Keratinocyte (primary cell): ENCODE data around the gene SLC39A1. TPM values are rescaled to one million over a fixed set of nuclear protein-coding genes. Genes with fewer than 3 reads are reported as not detected.

ENCODE experiments used
- DNase-seq: peaks from one replicate; pipeline ENCODE4 v3.0.0-alpha.2; 2011; ENCODE audit warnings: low read depth, missing footprints, low spot score
- FAIRE-seq: peaks from 2 replicates; lab custom pipeline; 2011; peaks lifted over from hg19 to GRCh38; lab: Jason Lieb, UNC
- H2AFZ ChIP-seq: 2 replicates; pipeline ENCODE4 v1.6.0; 2012; ENCODE audit warnings: low read length, control low read depth, inconsistent platforms; ENCODE audit not compliant: control insufficient read depth
- H3K27ac ChIP-seq: 2 replicates; pipeline ENCODE4 v1.5.1; 2011; ENCODE audit warnings: low read length; ENCODE audit not compliant: control insufficient read depth, insufficient read depth
- H3K27me3 ChIP-seq: 3 replicates; pipeline ENCODE4 v1.6.0; 2011; ENCODE audit warnings: low read length; ENCODE audit not compliant: control insufficient read depth, insufficient read depth; ENCODE audit errors: extremely low read depth
- H3K36me3 ChIP-seq, 2 experiments: 2 replicates in 1 of 2; 3 replicates in 1 of 2; pipeline ENCODE4 v1.5.1; 2011; ENCODE audit warnings: low read length in 2 of 2, mild to moderate bottlenecking in 1 of 2; ENCODE audit not compliant: control insufficient read depth in 2 of 2, insufficient read depth in 2 of 2; ENCODE audit errors: extremely low read depth in 1 of 2
- H3K4me1 ChIP-seq: 3 replicates; pipeline ENCODE4 v1.5.1; 2011; ENCODE audit warnings: low read length; ENCODE audit not compliant: control insufficient read depth, insufficient read depth; ENCODE audit errors: extremely low read depth
- H3K4me2 ChIP-seq: 3 replicates; pipeline ENCODE4 v1.6.0; 2011; ENCODE audit warnings: low read depth, low read length; ENCODE audit not compliant: control insufficient read depth, insufficient read depth; ENCODE audit errors: extremely low read depth
- H3K4me3 ChIP-seq, 3 experiments: fragments of 200-600 bp in 1 of 3; sonication (generic) in 1 of 3; 2 replicates in 2 of 3; 3 replicates in 1 of 3; pipeline ENCODE4 v1.5.1; 2011 to 2016; ENCODE audit warnings: low read length in 3 of 3, mild to moderate bottlenecking in 3 of 3, control low read depth in 2 of 3, inconsistent platforms in 1 of 3, low read depth in 1 of 3, mixed read lengths in 1 of 3, mixed run types in 1 of 3, moderate library complexity in 1 of 3; ENCODE audit not compliant: control insufficient read depth in 2 of 3, insufficient read depth in 2 of 3; ENCODE audit errors: extremely low read depth in 1 of 3
- H3K79me2 ChIP-seq: 2 replicates; pipeline ENCODE4 v1.6.0; 2012; ENCODE audit warnings: low read length; ENCODE audit not compliant: control insufficient read depth, insufficient read depth
- H3K9ac ChIP-seq: 3 replicates; pipeline ENCODE4 v1.6.0; 2011; ENCODE audit warnings: low read length; ENCODE audit not compliant: control insufficient read depth, insufficient read depth; ENCODE audit errors: extremely low read depth
- H3K9me1 ChIP-seq: 3 replicates; pipeline ENCODE4 v1.6.0; 2011; ENCODE audit warnings: low read length; ENCODE audit not compliant: control insufficient read depth, insufficient read depth; ENCODE audit errors: extremely low read depth
- H3K9me3 ChIP-seq: 2 replicates; pipeline ENCODE4 v1.5.1; 2012; ENCODE audit warnings: low read depth, low read length; ENCODE audit not compliant: control insufficient read depth
- H4K20me1 ChIP-seq: 3 replicates; pipeline ENCODE4 v1.6.0; 2011; ENCODE audit warnings: low read length; ENCODE audit not compliant: control insufficient read depth, insufficient read depth; ENCODE audit errors: extremely low read depth
- EZH2 ChIP-seq: IDR thresholded peaks from one replicate; pipeline ENCODE4 v1.6.1; 2012; ENCODE audit warnings: inconsistent platforms, mild to moderate bottlenecking, low read length, moderate library complexity
- dilution Hi-C: fragments of 300-500 bp; cut with MboI; formaldehyde crosslinking; loops from one replicate; pipeline ENCODE4 v1.7.0; 2020; ENCODE audit warnings: low sequenced_read_pairs; ENCODE audit not compliant: extremely low pct_ligation_motif_present
- polyA plus RNA-seq, 5 experiments: library from polyadenylated mRNA; depleted of rRNA in 3 of 5; stranded (reverse) in 3 of 5; stranded (forward) in 1 of 5; unstranded in 1 of 5; fragments of >200 nt; gene quantifications; 1 replicate in 1 of 5; 2 replicates in 3 of 5; 3 replicates in 1 of 5; pipeline versions ENCODE4 v1.2.1 to v1.2.3, GENCODE V29; 2011 to 2012; ENCODE audit warnings: missing spikeins in 2 of 5, low read depth in 1 of 5, low replicate concordance in 1 of 5
- TF ChIP-seq, protein P1 (sequence below), 3 experiments: IDR thresholded peaks in 1 of 3; conservative IDR thresholded peaks in 1 of 3; optimal IDR thresholded peaks in 1 of 3; 2 replicates in 2 of 3; 3 replicates in 1 of 3; pipeline versions ENCODE3 to v1.5.1; 2011; ENCODE audit warnings: low read length in 3 of 3, mild to moderate bottlenecking in 3 of 3, moderate library complexity in 2 of 3, control low read depth in 1 of 3, inconsistent platforms in 1 of 3; ENCODE audit not compliant: insufficient read depth in 2 of 3; ENCODE audit errors: extremely low read depth in 1 of 3

The SLC39A1 gene
- polyA plus RNA-seq, 1 donor (not counting 4 experiments of a cell fraction or from before 2014, with no cell fraction given) = 68.4 TPM

DNA sequence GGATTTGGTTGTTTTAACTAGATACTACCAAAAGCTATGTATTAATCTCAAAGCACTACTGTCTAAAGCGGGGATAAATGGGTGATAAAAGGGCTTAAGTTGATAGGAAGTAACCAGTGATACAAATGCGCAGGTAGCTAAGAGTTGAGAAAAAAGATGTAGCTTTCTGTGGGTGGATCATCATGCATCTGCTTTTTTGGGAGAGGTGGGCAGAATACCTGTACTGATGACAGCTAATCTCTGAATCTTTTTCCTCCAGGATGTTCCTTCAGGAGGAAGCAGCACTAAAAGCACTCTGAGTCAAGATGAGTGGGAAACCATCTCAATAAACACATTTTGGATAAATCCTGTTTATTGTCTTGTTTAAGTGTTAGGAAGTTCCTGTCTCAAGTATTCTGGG is 28.5 kb upstream of the SLC39A1 start:
- Histone ChIP-seq H3K27ac (peak overlapping the region; percentile 96), H2AFZ (no peak overlapping the region), H4K20me1 (no peaks in the 10 kb centered on the region), H3K36me3 (peaks cover 9 to 22% of the 10 kb centered on the region in 2 experiments), H3K27me3 (no peaks in the 10 kb centered on the region), H3K4me3 (peak overlapping the region; percentile 90 to 99 (median 98)), H3K4me1 (peaks cover 17% of the 10 kb centered on the region), H3K79me2 (peaks cover 21% of the 10 kb centered on the region), H3K9me3 (no peaks in the 10 kb centered on the region), H3K9ac (peak overlapping the region; percentile 98), H3K9me1 (no peaks in the 10 kb centered on the region), H3K4me2 (peak overlapping the region; percentile 98)
- dilution Hi-C loops = no loop called here
- TF ChIP-seq EZH2 = no peak
- TF ChIP-seq, protein P1, sequence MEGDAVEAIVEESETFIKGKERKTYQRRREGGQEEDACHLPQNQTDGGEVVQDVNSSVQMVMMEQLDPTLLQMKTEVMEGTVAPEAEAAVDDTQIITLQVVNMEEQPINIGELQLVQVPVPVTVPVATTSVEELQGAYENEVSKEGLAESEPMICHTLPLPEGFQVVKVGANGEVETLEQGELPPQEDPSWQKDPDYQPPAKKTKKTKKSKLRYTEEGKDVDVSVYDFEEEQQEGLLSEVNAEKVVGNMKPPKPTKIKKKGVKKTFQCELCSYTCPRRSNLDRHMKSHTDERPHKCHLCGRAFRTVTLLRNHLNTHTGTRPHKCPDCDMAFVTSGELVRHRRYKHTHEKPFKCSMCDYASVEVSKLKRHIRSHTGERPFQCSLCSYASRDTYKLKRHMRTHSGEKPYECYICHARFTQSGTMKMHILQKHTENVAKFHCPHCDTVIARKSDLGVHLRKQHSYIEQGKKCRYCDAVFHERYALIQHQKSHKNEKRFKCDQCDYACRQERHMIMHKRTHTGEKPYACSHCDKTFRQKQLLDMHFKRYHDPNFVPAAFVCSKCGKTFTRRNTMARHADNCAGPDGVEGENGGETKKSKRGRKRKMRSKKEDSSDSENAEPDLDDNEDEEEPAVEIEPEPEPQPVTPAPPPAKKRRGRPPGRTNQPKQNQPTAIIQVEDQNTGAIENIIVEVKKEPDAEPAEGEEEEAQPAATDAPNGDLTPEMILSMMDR (optimal IDR thresholded peaks at IDR 0.05 in 1 of 3, IDR thresholded peaks at IDR 0.05 in 1 of 3, conservative IDR thresholded peaks at IDR 0.05 in 1 of 3; ENCODE audit: extremely low read depth in 1 of 3, insufficient read depth in 2 of 3, low read length in 3 of 3) = no peak
- DNase-seq = no peak
- no peak for FAIRE-seq

DNA sequence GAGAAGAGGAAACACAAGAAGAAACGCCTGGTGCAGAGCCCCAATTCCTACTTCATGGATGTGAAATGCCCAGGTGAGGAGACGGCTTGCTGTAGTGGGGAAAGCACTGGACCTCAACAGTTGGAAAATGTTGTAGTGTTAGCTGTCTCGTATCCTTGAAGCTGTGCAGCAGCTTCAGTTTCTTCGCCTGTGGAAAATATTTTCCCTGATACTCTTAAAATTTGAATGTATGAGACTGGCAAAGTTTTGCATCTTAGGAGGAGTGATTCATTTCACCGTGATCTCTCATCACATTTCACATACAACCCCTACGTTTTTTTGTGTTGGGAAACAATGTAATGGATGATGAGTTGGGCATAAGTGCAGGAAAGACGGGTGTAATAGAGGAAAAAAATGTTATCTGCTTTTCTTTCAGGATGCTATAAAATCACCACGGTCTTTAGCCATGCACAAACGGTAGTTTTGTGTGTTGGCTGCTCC is 27.9 kb upstream of the SLC39A1 start:
- H3K9ac ChIP-seq = peak overlapping the region; percentile 98
- FAIRE-seq (no peak), DNase-seq (no peak)

More for the DNA sequence above, 27.9 kb upstream of the SLC39A1 start:
- no peak overlapping the region for H2AFZ ChIP-seq
- peak overlapping the region; percentile 98 for H3K4me2 ChIP-seq
- peak overlapping the region; percentile 90 to 99 (median 98) for H3K4me3 ChIP-seq
- dilution Hi-C loops = no loop called here
- peak overlapping the region; percentile 96 for H3K27ac ChIP-seq
- H3K27me3 ChIP-seq = no peaks in the 10 kb centered on the region
- peaks cover 22% of the 10 kb centered on the region for H3K4me1 ChIP-seq
- no peaks in the 10 kb centered on the region for H3K9me3 ChIP-seq
- no peaks in the 10 kb centered on the region for H3K9me1 ChIP-seq
- H3K79me2 ChIP-seq = peaks cover 21% of the 10 kb centered on the region
- TF ChIP-seq EZH2 = no peak
- H4K20me1 ChIP-seq = no peaks in the 10 kb centered on the region
- peaks cover 9 to 22% of the 10 kb centered on the region in 2 experiments for H3K36me3 ChIP-seq
